ENCODE results near the gene HHIPL1. TPM values are rescaled to one million over a fixed set of nuclear protein-coding genes. Genes with fewer than 3 reads are reported as not detected.

HHIPL1 gene
- total RNA-seq, 1 experiment from 2014 or later = 0.06 TPM

- intact Hi-C loops (cut with micrococcal nuclease; ENCODE audit: unreplicated experiment) = no loop called here
- no peak for TF ChIP-seq EZH2 (IDR thresholded peaks at IDR 0.05; ENCODE audit: borderline replicate concordance, low read depth, low read length, poor library complexity, severe bottlenecking)
- TF ChIP-seq CTCF (conservative IDR thresholded peaks at IDR 0.05; ENCODE audit: low read depth, low read length) = no peak
- DNase-seq (ENCODE audit: low spot score) = no peak
- Histone ChIP-seq H3K36me3 (ENCODE audit: insufficient read depth, low read length, poor library complexity, severe bottlenecking) (no peaks in the 10 kb centered on the region), H3K9me3 (ENCODE audit: low read depth, low read length, poor library complexity, severe bottlenecking) (no peaks in the 10 kb centered on the region), H3K4me3 (ENCODE audit: low read depth, low read length, poor library complexity, severe bottlenecking) (no peak overlapping the region), H3K27me3 (replicated peaks; ENCODE audit: insufficient read depth, low read depth, low read length, poor library complexity) (no peaks in the 10 kb centered on the region), H3K27ac (ENCODE audit: low read depth, low read length, poor library complexity, severe bottlenecking) (no peak overlapping the region), H3K4me1 (ENCODE audit: insufficient read depth, low read length, poor library complexity, severe bottlenecking) (peaks cover 5% of the 10 kb centered on the region)
- BruUV-seq (replicated peaks) = no TSS peak
- ChIA-PET POLR2A (ENCODE audit: low non-redundant PET) (no interaction called here), CTCF (no interaction called here)
Observed at GRCh38 chr14:99655521-99655920, 10.6 kb downstream of the HHIPL1 start.

- no peak for DNase-seq (ENCODE audit: low spot score)
- no peaks in the 10 kb centered on the region for H3K27me3 ChIP-seq (replicated peaks; ENCODE audit: insufficient read depth, low read depth, low read length, poor library complexity)
- BruUV-seq (replicated peaks) = no TSS peak
- H3K36me3 ChIP-seq (ENCODE audit: insufficient read depth, low read length, poor library complexity, severe bottlenecking) = no peaks in the 10 kb centered on the region
- H3K9me3 ChIP-seq (ENCODE audit: low read depth, low read length, poor library complexity, severe bottlenecking) = no peaks in the 10 kb centered on the region
- intact Hi-C loops (cut with micrococcal nuclease; ENCODE audit: unreplicated experiment) = no loop called here
- no peak overlapping the region for H3K27ac ChIP-seq (ENCODE audit: low read depth, low read length, poor library complexity, severe bottlenecking)
- ChIA-PET CTCF (no interaction called here), POLR2A (ENCODE audit: low non-redundant PET) (no interaction called here)
- no peak for TF ChIP-seq CTCF (conservative IDR thresholded peaks at IDR 0.05; ENCODE audit: low read depth, low read length)
- no peak for TF ChIP-seq EZH2 (IDR thresholded peaks at IDR 0.05; ENCODE audit: borderline replicate concordance, low read depth, low read length, poor library complexity, severe bottlenecking)
- no peak overlapping the region for H3K4me3 ChIP-seq (ENCODE audit: low read depth, low read length, poor library complexity, severe bottlenecking)
- H3K4me1 ChIP-seq (ENCODE audit: insufficient read depth, low read length, poor library complexity, severe bottlenecking) = peaks cover 5% of the 10 kb centered on the region
Observed at GRCh38 chr14:99656171-99656570, 11.2 kb downstream of the HHIPL1 start.

GRCh38 chr14:99657645-99658155 is 12.8 kb downstream of the HHIPL1 start:
- no peak overlapping the region for H3K4me3 ChIP-seq (ENCODE audit: low read depth, low read length, poor library complexity, severe bottlenecking)
- intact Hi-C loops (cut with micrococcal nuclease; ENCODE audit: unreplicated experiment) = no loop called here
- no peak for TF ChIP-seq EZH2 (IDR thresholded peaks at IDR 0.05; ENCODE audit: borderline replicate concordance, low read depth, low read length, poor library complexity, severe bottlenecking)
- no peak for TF ChIP-seq CTCF (conservative IDR thresholded peaks at IDR 0.05; ENCODE audit: low read depth, low read length)
- no peaks in the 10 kb centered on the region for H3K36me3 ChIP-seq (ENCODE audit: insufficient read depth, low read length, poor library complexity, severe bottlenecking)
- ChIA-PET CTCF (no interaction called here), POLR2A (ENCODE audit: low non-redundant PET) (no interaction called here)
- BruUV-seq (replicated peaks) = no TSS peak
- H3K27me3 ChIP-seq (replicated peaks; ENCODE audit: insufficient read depth, low read depth, low read length, poor library complexity) = no peaks in the 10 kb centered on the region
- H3K27ac ChIP-seq (ENCODE audit: low read depth, low read length, poor library complexity, severe bottlenecking) = no peak overlapping the region
- no peaks in the 10 kb centered on the region for H3K9me3 ChIP-seq (ENCODE audit: low read depth, low read length, poor library complexity, severe bottlenecking)
- H3K4me1 ChIP-seq (ENCODE audit: insufficient read depth, low read length, poor library complexity, severe bottlenecking) = peaks cover 5% of the 10 kb centered on the region
- no peak for DNase-seq (ENCODE audit: low spot score)

Measured in A673 (cell line).